Measurements from ENCODE around the gene ACVR2B. TPM values are rescaled to one million over a fixed set of nuclear protein-coding genes. Genes with fewer than 3 reads are reported as not detected.

ACVR2B gene
- total and polyA plus RNA-seq, 8 donors: 0.61 to 11.0 (median 1.7) TPM

- Histone ChIP-seq H3K4me3 (no peak overlapping the region), H3K27ac (no peak overlapping the region), H3K9me3 (peaks cover 0 to 7% (median 0%) of the 10 kb centered on the region in 4 donors), H3K36me3 (no peaks in the 10 kb centered on the region), H3K4me1 (peaks cover 0 to 39% (median 21%) of the 10 kb centered on the region in 4 donors), H3K27me3 (no peaks in the 10 kb centered on the region)
- intact Hi-C loops (cut with DNase I; ENCODE audit: low total_unique reads): loop anchor here (10.0 kb wide), 1 partner anchor 345 kb away; no protein-coding TSS in a partner anchor
- no peak for DNase-seq
- TF ChIP-seq POLR2A (IDR thresholded peaks at IDR 0.05): no peak
- TF ChIP-seq EP300 (IDR thresholded peaks at IDR 0.05): no peak
- 90 to 98% (median 96%) methylated on average over 1 of the region's 1 CpG for WGBS, 5 donors
These were observed 16.2 kb downstream of the ACVR2B start for GRCh38 chr3:38469852-38470251.

- no peak for DNase-seq
- Histone ChIP-seq H3K4me1 (peaks cover 0 to 39% (median 21%) of the 10 kb centered on the region in 4 donors), H3K27me3 (no peaks in the 10 kb centered on the region), H3K27ac (no peak overlapping the region), H3K36me3 (no peaks in the 10 kb centered on the region), H3K9me3 (peaks cover 0 to 7% (median 0%) of the 10 kb centered on the region in 4 donors), H3K4me3 (no peak overlapping the region)
- TF ChIP-seq EP300 (IDR thresholded peaks at IDR 0.05): no peak
- TF ChIP-seq POLR2A (IDR thresholded peaks at IDR 0.05): no peak
- TF ChIP-seq, protein P1, sequence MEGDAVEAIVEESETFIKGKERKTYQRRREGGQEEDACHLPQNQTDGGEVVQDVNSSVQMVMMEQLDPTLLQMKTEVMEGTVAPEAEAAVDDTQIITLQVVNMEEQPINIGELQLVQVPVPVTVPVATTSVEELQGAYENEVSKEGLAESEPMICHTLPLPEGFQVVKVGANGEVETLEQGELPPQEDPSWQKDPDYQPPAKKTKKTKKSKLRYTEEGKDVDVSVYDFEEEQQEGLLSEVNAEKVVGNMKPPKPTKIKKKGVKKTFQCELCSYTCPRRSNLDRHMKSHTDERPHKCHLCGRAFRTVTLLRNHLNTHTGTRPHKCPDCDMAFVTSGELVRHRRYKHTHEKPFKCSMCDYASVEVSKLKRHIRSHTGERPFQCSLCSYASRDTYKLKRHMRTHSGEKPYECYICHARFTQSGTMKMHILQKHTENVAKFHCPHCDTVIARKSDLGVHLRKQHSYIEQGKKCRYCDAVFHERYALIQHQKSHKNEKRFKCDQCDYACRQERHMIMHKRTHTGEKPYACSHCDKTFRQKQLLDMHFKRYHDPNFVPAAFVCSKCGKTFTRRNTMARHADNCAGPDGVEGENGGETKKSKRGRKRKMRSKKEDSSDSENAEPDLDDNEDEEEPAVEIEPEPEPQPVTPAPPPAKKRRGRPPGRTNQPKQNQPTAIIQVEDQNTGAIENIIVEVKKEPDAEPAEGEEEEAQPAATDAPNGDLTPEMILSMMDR (IDR thresholded peaks at IDR 0.05): no peak
- no peak for TF ChIP-seq POLR2AphosphoS5 (IDR thresholded peaks at IDR 0.05)
- WGBS, 5 donors: 36 to 70% (median 65%) methylated on average over 3 of the region's 3 CpGs
- intact Hi-C loops (cut with DNase I; ENCODE audit: low total_unique reads): loop anchor here (10.0 kb wide), 1 partner anchor 347 kb away; no protein-coding TSS in a partner anchor
These were observed 17.7 kb downstream of the ACVR2B start for GRCh38 chr3:38471260-38471857.

- TF ChIP-seq POLR2A (IDR thresholded peaks at IDR 0.05) (no peak), EP300 (IDR thresholded peaks at IDR 0.05) (no peak), POLR2AphosphoS5 (IDR thresholded peaks at IDR 0.05) (no peak)
- TF ChIP-seq, protein P1 (IDR thresholded peaks at IDR 0.05): no peak
- H3K27me3 ChIP-seq: no peaks in the 10 kb centered on the region
- H3K9me3 ChIP-seq: peaks cover 0 to 7% (median 0%) of the 10 kb centered on the region in 4 donors
- peaks cover 0 to 3% (median 2%) of the 10 kb centered on the region in 4 donors for H3K36me3 ChIP-seq
- H3K4me1 ChIP-seq: peaks cover 0 to 39% (median 21%) of the 10 kb centered on the region in 4 donors
- intact Hi-C loops (cut with DNase I; ENCODE audit: low total_unique reads): loop anchor here (10.0 kb wide), 1 partner anchor 348 kb away; no protein-coding TSS in a partner anchor
- H3K27ac ChIP-seq: no peak overlapping the region
- 86 to 100% (median 92%) methylated on average over 1 of the region's 1 CpG for WGBS, 5 donors
- no peak for DNase-seq
- no peak overlapping the region for H3K4me3 ChIP-seq
These were observed 18.7 kb downstream of the ACVR2B start for GRCh38 chr3:38472342-38472741.

GRCh38 chr3:38473229-38473628, 19.5 kb downstream of the ACVR2B start:
- DNase-seq: no peak
- intact Hi-C loops (cut with DNase I; ENCODE audit: low total_unique reads): loop anchor here (10.0 kb wide), 1 partner anchor 348 kb away; no protein-coding TSS in a partner anchor
- Histone ChIP-seq H3K4me3 (no peak overlapping the region), H3K4me1 (peaks cover 0 to 39% (median 20%) of the 10 kb centered on the region in 4 donors), H3K36me3 (peaks cover 0 to 12% (median 11%) of the 10 kb centered on the region in 4 donors), H3K9me3 (peaks cover 0 to 7% (median 0%) of the 10 kb centered on the region in 4 donors), H3K27ac (no peak overlapping the region), H3K27me3 (no peaks in the 10 kb centered on the region)
- 93 to 100% (median 95%) methylated on average over 2 of the region's 2 CpGs for WGBS, 5 donors
- no peak for TF ChIP-seq POLR2A (IDR thresholded peaks at IDR 0.05)
- TF ChIP-seq POLR2AphosphoS5 (IDR thresholded peaks at IDR 0.05): no peak
- TF ChIP-seq, protein P1 (IDR thresholded peaks at IDR 0.05): no peak
- TF ChIP-seq EP300 (IDR thresholded peaks at IDR 0.05): no peak

Measured in stomach (tissue), 9 donors.